Neuronal stem cell (in vitro differentiated cells): Measurements from ENCODE around the gene CYP11A1.

Experiments
- DNase-seq: peaks from one replicate; pipeline ENCODE4 v3.0.0-alpha.2; 2013; ENCODE audit warnings: low spot score
- H2AFZ ChIP-seq: one replicate; pipeline ENCODE4 v1.6.1; 2013; ENCODE audit warnings: mild to moderate bottlenecking, low read length, inconsistent platforms
- H2AK5ac ChIP-seq: 2 replicates; pipeline ENCODE4 v1.6.1; 2013; ENCODE audit warnings: low read depth, mild to moderate bottlenecking, inconsistent platforms, low read length, moderate library complexity, mixed read lengths
- H2BK120ac ChIP-seq: 2 replicates; pipeline ENCODE4 v1.6.1; 2013; ENCODE audit warnings: low read depth, mild to moderate bottlenecking, inconsistent platforms, low read length, moderate library complexity, mixed read lengths
- H2BK12ac ChIP-seq: one replicate; pipeline ENCODE4 v1.6.1; 2013; ENCODE audit warnings: low read length, inconsistent platforms
- H2BK15ac ChIP-seq: 2 replicates; pipeline ENCODE4 v1.6.1; 2013; ENCODE audit warnings: mild to moderate bottlenecking, low read length, inconsistent platforms, mixed read lengths
- H2BK5ac ChIP-seq: one replicate; pipeline ENCODE4 v1.6.1; 2013; ENCODE audit warnings: inconsistent platforms, mild to moderate bottlenecking, low read length, moderate library complexity
- H3K14ac ChIP-seq: one replicate; pipeline ENCODE4 v1.6.1; 2013; ENCODE audit warnings: low read length, inconsistent platforms
- H3K18ac ChIP-seq: 2 replicates; pipeline ENCODE4 v1.6.1; 2013; ENCODE audit warnings: low read length, inconsistent platforms
- H3K23ac ChIP-seq: 2 replicates; pipeline ENCODE4 v1.6.1; 2013; ENCODE audit warnings: low read depth, mild to moderate bottlenecking, mixed read lengths, low read length, inconsistent platforms; ENCODE audit not compliant: poor library complexity
- H3K27ac ChIP-seq: replicated peaks from 3 replicates; pipeline ENCODE4 v1.5.1; 2013; ENCODE audit warnings: low read length, inconsistent platforms
- H3K27me3 ChIP-seq, 3 experiments: 2 replicates each; pipeline ENCODE4 v1.6.1; 2013; ENCODE audit warnings: low read length in 3 of 3, mild to moderate bottlenecking in 2 of 3, inconsistent platforms in 1 of 3, low read depth in 1 of 3, mixed read lengths in 1 of 3, moderate library complexity in 1 of 3; ENCODE audit not compliant: control insufficient read depth in 3 of 3, insufficient read depth in 3 of 3
- H3K36me3 ChIP-seq, 2 donors: replicated peaks in 1 of 2; 2 replicates each; pipeline ENCODE4 v1.6.1; 2013; ENCODE audit warnings: low read length in 2 of 2; ENCODE audit not compliant: control insufficient read depth in 2 of 2, insufficient read depth in 2 of 2
- H3K4ac ChIP-seq: 2 replicates; pipeline ENCODE4 v1.6.1; 2013; ENCODE audit warnings: inconsistent platforms, mild to moderate bottlenecking, low read length, moderate library complexity
- H3K4me1 ChIP-seq, 2 donors: 1 replicate in 1 of 2; 2 replicates in 1 of 2; pipeline ENCODE4 v1.6.1; 2013; ENCODE audit warnings: low read length in 2 of 2, low read depth in 1 of 2; ENCODE audit not compliant: control insufficient read depth in 2 of 2, insufficient read depth in 1 of 2
- H3K4me2 ChIP-seq: one replicate; pipeline ENCODE4 v1.6.1; 2013; ENCODE audit warnings: mild to moderate bottlenecking, low read length, inconsistent platforms; ENCODE audit not compliant: insufficient read depth, poor library complexity, severe bottlenecking
- H3K4me3 ChIP-seq, 2 donors: 2 replicates each; pipeline ENCODE4 v1.5.1; 2013; ENCODE audit warnings: low read length in 2 of 2, mild to moderate bottlenecking in 2 of 2, inconsistent platforms in 1 of 2, moderate library complexity in 1 of 2
- H3K79me1 ChIP-seq: one replicate; pipeline ENCODE4 v1.6.1; 2013; ENCODE audit warnings: low read depth, mild to moderate bottlenecking, inconsistent platforms, low read length, moderate library complexity
- H3K9ac ChIP-seq: one replicate; pipeline ENCODE4 v1.6.1; 2013; ENCODE audit warnings: mild to moderate bottlenecking, low read depth, low read length, inconsistent platforms; ENCODE audit not compliant: poor library complexity
- H3K9me3 ChIP-seq, 2 donors: replicated peaks in 1 of 2; 2 replicates each; pipeline versions ENCODE3 to v1.6.1; 2013; ENCODE audit warnings: low read length in 2 of 2, mild to moderate bottlenecking in 2 of 2, inconsistent platforms in 1 of 2, low read depth in 1 of 2, mixed read lengths in 1 of 2, moderate library complexity in 1 of 2; ENCODE audit not compliant: control insufficient read depth in 2 of 2, insufficient read depth in 1 of 2
- H4K8ac ChIP-seq: one replicate; pipeline ENCODE4 v1.6.1; 2013; ENCODE audit warnings: low read depth, mild to moderate bottlenecking, inconsistent platforms, low read length, moderate library complexity
- H4K91ac ChIP-seq: one replicate; pipeline ENCODE4 v1.6.1; 2013; ENCODE audit warnings: low read length, low read depth, mild to moderate bottlenecking, inconsistent platforms; ENCODE audit not compliant: poor library complexity
- WGBS, 2 donors: extraction: QIAGEN DNeasy Blood & Tissue Kit; methylation state at CpG; one replicate each; pipeline ENCODE4 v1.1.7; 2013; ENCODE audit warnings: missing lambda C conversion rate in 2 of 2, mixed read lengths in 1 of 2; ENCODE audit not compliant: insufficient read length in 2 of 2, insufficient replicate concordance in 1 of 2; ENCODE audit errors: extremely low coverage in 2 of 2; 5-methylcytosine and 5-hydroxymethylcytosine counted together

Gene CYP11A1

GRCh38 chr15:74389241-74390048, 22.0 kb upstream of the CYP11A1 start:
- peak overlapping the region; percentile 32 for H2AK5ac ChIP-seq
- no peak overlapping the region for H2AFZ ChIP-seq
- peak overlapping the region; percentile 14 for H2BK15ac ChIP-seq
- H3K4me3 ChIP-seq: no peak overlapping the region
- H2BK12ac ChIP-seq: peak overlapping the region; percentile 27
- H3K14ac ChIP-seq: no peak overlapping the region
- no peak overlapping the region for H4K91ac ChIP-seq
- peaks cover 3 to 14% of the 10 kb centered on the region in 2 donors for H3K4me1 ChIP-seq
- H2BK5ac ChIP-seq: no peak overlapping the region
- H3K23ac ChIP-seq: no peak overlapping the region
- H3K9me3 ChIP-seq: peaks cover 0 to 2% of the 10 kb centered on the region in 2 donors
- no peak overlapping the region for H2BK120ac ChIP-seq
- H3K9ac ChIP-seq: no peak overlapping the region
- H3K27me3 ChIP-seq: peaks cover 0 to 53% (median 0%) of the 10 kb centered on the region in 3 experiments
- no peak overlapping the region for H3K27ac ChIP-seq
- H3K18ac ChIP-seq: peak overlapping the region; percentile 29
- WGBS, 2 donors: no CpG with 5 or more reads among the region's 20 CpGs
- H4K8ac ChIP-seq: no peak overlapping the region
- no peak overlapping the region for H3K4me2 ChIP-seq
- DNase-seq: no peak
- no peaks in the 10 kb centered on the region for H3K36me3 ChIP-seq
- no peak overlapping the region for H3K4ac ChIP-seq
- no peaks in the 10 kb centered on the region for H3K79me1 ChIP-seq

DNA sequence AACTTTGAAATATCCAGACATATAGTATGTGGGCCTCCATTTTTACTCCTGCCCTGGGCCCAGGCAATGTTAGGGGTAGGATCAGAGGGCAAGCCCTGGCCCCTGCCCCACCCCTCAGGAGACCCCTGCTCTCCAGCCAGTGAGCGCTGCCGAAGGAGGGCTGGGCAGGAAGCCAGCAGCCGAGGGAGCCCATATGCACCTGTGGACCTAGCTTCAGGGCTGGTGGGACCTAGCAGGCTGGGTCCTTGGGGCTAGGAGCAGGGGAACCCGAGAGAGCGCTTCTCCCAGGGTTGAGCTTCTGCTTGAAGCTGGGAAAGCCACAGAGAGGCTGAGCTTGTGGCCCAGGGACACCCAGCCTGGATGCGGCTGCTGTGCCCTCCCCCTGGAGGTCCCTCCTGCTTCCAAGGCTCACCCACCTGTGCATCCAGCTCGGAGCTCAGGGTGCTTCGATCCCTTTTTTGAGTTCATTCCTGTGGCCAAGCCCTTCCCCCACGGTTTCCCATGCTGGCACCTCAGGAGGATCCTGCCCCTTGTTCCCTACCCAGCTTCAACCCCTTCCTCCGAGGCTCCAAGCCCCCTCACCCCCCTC, 21.0 kb upstream of the CYP11A1 start:
- no peaks in the 10 kb centered on the region for H3K79me1 ChIP-seq
- H2BK12ac ChIP-seq: peak overlapping the region; percentile 1
- no peaks in the 10 kb centered on the region for H3K36me3 ChIP-seq
- H3K27me3 ChIP-seq: peaks cover 0 to 54% (median 0%) of the 10 kb centered on the region in 3 experiments
- peak overlapping the region; percentile 21 for H2BK15ac ChIP-seq
- H4K8ac ChIP-seq: no peak overlapping the region
- H3K14ac ChIP-seq: no peak overlapping the region
- H3K4me2 ChIP-seq: no peak overlapping the region
- H3K9me3 ChIP-seq: peaks cover 0 to 2% of the 10 kb centered on the region in 2 donors
- no peak overlapping the region for H2BK5ac ChIP-seq
- no peak overlapping the region for H3K4me3 ChIP-seq
- H4K91ac ChIP-seq: no peak overlapping the region
- H3K18ac ChIP-seq: peak overlapping the region; percentile 60
- no peak for DNase-seq
- peaks cover 3 to 14% of the 10 kb centered on the region in 2 donors for H3K4me1 ChIP-seq
- H2AK5ac ChIP-seq: peak overlapping the region; percentile 48
- no peak overlapping the region for H3K9ac ChIP-seq
- no peak overlapping the region for H3K27ac ChIP-seq
- H2AFZ ChIP-seq: no peak overlapping the region
- peak overlapping the region; percentile 2 for H3K4ac ChIP-seq
- no CpG with 5 or more reads among the region's 10 CpGs for WGBS, 2 donors
- no peak overlapping the region for H3K23ac ChIP-seq
- H2BK120ac ChIP-seq: peak overlapping the region; percentile 44

DNA sequence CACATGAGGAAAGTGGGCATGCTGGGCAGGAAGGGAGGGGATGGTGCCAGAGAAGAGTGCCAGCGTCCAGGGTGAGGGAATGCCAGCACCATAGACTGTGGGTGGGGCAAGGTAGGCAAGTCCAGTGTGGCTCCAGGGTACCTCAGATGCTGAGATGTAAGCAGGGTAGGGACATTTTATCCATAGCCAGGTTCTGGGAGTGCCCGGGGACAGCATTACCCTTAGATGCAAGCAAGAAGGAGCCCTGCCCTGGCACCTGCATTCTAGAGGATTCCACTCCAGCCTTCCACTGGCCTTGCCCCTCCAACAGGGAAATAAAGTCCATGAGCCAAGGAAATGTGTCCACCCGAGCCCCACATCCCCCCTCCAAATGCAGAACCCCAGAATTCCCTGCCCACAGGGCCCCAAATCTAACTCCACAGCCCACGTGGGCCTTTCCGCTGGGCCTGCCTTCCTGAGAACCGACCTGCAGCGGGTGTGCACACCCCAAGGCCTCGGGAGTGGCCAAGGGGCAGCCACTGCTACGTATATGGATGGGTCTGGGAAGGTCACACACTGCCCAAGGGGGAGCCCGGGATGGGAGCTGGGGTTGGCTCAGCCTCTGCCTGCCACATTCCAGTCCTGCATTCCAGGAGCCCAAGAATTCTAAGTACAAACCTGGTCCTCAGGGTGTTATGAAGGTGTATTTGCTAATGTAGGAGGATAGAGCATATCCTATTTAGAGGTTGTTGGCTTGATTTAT, 20.3 kb upstream of the CYP11A1 start:
- no peak overlapping the region for H2BK12ac ChIP-seq
- H3K4ac ChIP-seq: no peak overlapping the region
- WGBS, 2 donors: no CpG with 5 or more reads among the region's 10 CpGs
- H3K27ac ChIP-seq: no peak overlapping the region
- H3K18ac ChIP-seq: peak overlapping the region; percentile 77
- H2BK15ac ChIP-seq: peak overlapping the region; percentile 69
- no peak overlapping the region for H3K14ac ChIP-seq
- H3K23ac ChIP-seq: no peak overlapping the region
- no peaks in the 10 kb centered on the region for H3K9me3 ChIP-seq
- H2AK5ac ChIP-seq: peak overlapping the region; percentile 91
- H3K27me3 ChIP-seq: peaks cover 0 to 48% (median 0%) of the 10 kb centered on the region in 3 experiments
- no peaks in the 10 kb centered on the region for H3K79me1 ChIP-seq
- H2BK120ac ChIP-seq: peak overlapping the region; percentile 44
- H3K4me3 ChIP-seq: no peak overlapping the region
- no peak for DNase-seq
- H3K36me3 ChIP-seq: no peaks in the 10 kb centered on the region
- no peak overlapping the region for H4K8ac ChIP-seq
- no peak overlapping the region for H4K91ac ChIP-seq
- no peak overlapping the region for H3K9ac ChIP-seq
- peaks cover 3 to 14% of the 10 kb centered on the region in 2 donors for H3K4me1 ChIP-seq
- no peak overlapping the region for H3K4me2 ChIP-seq
- H2AFZ ChIP-seq: no peak overlapping the region
- peak overlapping the region; percentile 45 for H2BK5ac ChIP-seq
